Stimulated activated naive CD8-positive, alpha-beta T cell treated with anti-CD3 and anti-CD28 coated beads, Interleukin-15, Interleukin-2, amounts not matched to agents 100 ng/mL and 50 ng/mL, for 24 hours (primary cell): ENCODE data around the gene BCL2L1.

ENCODE experiments used
- H3K27ac Mint-ChIP-seq: one replicate; pipeline ENCODE4 v1.8.0; 2021; ENCODE audit warnings: mild to moderate bottlenecking, mixed read lengths
- H3K27me3 Mint-ChIP-seq: one replicate; pipeline ENCODE4 v1.8.0; 2021; ENCODE audit warnings: mixed read lengths
- H3K36me3 Mint-ChIP-seq: one replicate; pipeline ENCODE4 v1.8.0; 2021; ENCODE audit warnings: low read depth, mixed read lengths
- H3K4me1 Mint-ChIP-seq: one replicate; pipeline ENCODE4 v1.8.0; 2021; ENCODE audit warnings: low read depth, mixed read lengths
- H3K4me3 Mint-ChIP-seq: one replicate; pipeline ENCODE4 v1.8.0; 2021; ENCODE audit warnings: mild to moderate bottlenecking, mixed read lengths
- H3K9me3 Mint-ChIP-seq: one replicate; pipeline ENCODE4 v1.8.0; 2021; ENCODE audit warnings: mixed read lengths

The BCL2L1 gene

GRCh38 chr20:31680286-31681127 is 42.2 kb downstream of the BCL2L1 start:
- Mint-ChIP-seq H3K36me3 (peaks cover 92% of the 10 kb centered on the region), H3K4me1 (peaks cover 99% of the 10 kb centered on the region), H3K9me3 (no peaks in the 10 kb centered on the region), H3K27ac (peak overlapping the region; percentile 77), H3K27me3 (no peaks in the 10 kb centered on the region), H3K4me3 (peak overlapping the region; percentile 17)

- Mint-ChIP-seq H3K27ac (peak overlapping the region; percentile 80), H3K4me3 (peak overlapping the region; percentile 83), H3K36me3 (peaks cover 93% of the 10 kb centered on the region), H3K4me1 (peaks cover 99% of the 10 kb centered on the region), H3K27me3 (no peaks in the 10 kb centered on the region), H3K9me3 (no peaks in the 10 kb centered on the region)
Observed at GRCh38 chr20:31679357-31680285, 43.0 kb downstream of the BCL2L1 start.

- H3K36me3 Mint-ChIP-seq = peaks cover 93% of the 10 kb centered on the region
- no peaks in the 10 kb centered on the region for H3K9me3 Mint-ChIP-seq
- peak overlapping the region; percentile 83 for H3K4me3 Mint-ChIP-seq
- H3K27ac Mint-ChIP-seq = peak overlapping the region; percentile 80
- no peaks in the 10 kb centered on the region for H3K27me3 Mint-ChIP-seq
- peaks cover 99% of the 10 kb centered on the region for H3K4me1 Mint-ChIP-seq
Observed at GRCh38 chr20:31678389-31679356, 44.0 kb downstream of the BCL2L1 start.

- peak overlapping the region; percentile 80 for H3K27ac Mint-ChIP-seq
- peaks cover 94% of the 10 kb centered on the region for H3K4me1 Mint-ChIP-seq
- H3K9me3 Mint-ChIP-seq = no peaks in the 10 kb centered on the region
- H3K4me3 Mint-ChIP-seq = peak overlapping the region; percentile 83
- H3K36me3 Mint-ChIP-seq = peaks cover 91% of the 10 kb centered on the region
- H3K27me3 Mint-ChIP-seq = no peaks in the 10 kb centered on the region
Observed at GRCh38 chr20:31677553-31678260, 45.0 kb downstream of the BCL2L1 start.

GRCh38 chr20:31676609-31676989 is 46.1 kb downstream of the BCL2L1 start:
- H3K4me3 Mint-ChIP-seq = peak overlapping the region; percentile 83
- H3K9me3 Mint-ChIP-seq = no peaks in the 10 kb centered on the region
- peaks cover 95% of the 10 kb centered on the region for H3K4me1 Mint-ChIP-seq
- peaks cover 89% of the 10 kb centered on the region for H3K36me3 Mint-ChIP-seq
- no peaks in the 10 kb centered on the region for H3K27me3 Mint-ChIP-seq
- H3K27ac Mint-ChIP-seq = peak overlapping the region; percentile 96

- peaks cover 88% of the 10 kb centered on the region for H3K36me3 Mint-ChIP-seq
- no peaks in the 10 kb centered on the region for H3K27me3 Mint-ChIP-seq
- H3K27ac Mint-ChIP-seq = peak overlapping the region; percentile 96
- no peaks in the 10 kb centered on the region for H3K9me3 Mint-ChIP-seq
- peaks cover 94% of the 10 kb centered on the region for H3K4me1 Mint-ChIP-seq
- peak overlapping the region; percentile 83 for H3K4me3 Mint-ChIP-seq
Observed at GRCh38 chr20:31675828-31676608, 46.6 kb downstream of the BCL2L1 start.

GRCh38 chr20:31674895-31675827 is 47.5 kb downstream of the BCL2L1 start:
- Mint-ChIP-seq H3K36me3 (peaks cover 86% of the 10 kb centered on the region), H3K27ac (peak overlapping the region; percentile 96), H3K4me1 (peaks cover 92% of the 10 kb centered on the region), H3K9me3 (no peaks in the 10 kb centered on the region), H3K4me3 (peak overlapping the region; percentile 83), H3K27me3 (no peaks in the 10 kb centered on the region)

- Mint-ChIP-seq H3K36me3 (peaks cover 86% of the 10 kb centered on the region), H3K27ac (peak overlapping the region; percentile 96), H3K27me3 (no peaks in the 10 kb centered on the region), H3K4me3 (peak overlapping the region; percentile 27), H3K4me1 (peaks cover 92% of the 10 kb centered on the region), H3K9me3 (no peaks in the 10 kb centered on the region)
Observed at GRCh38 chr20:31673943-31674463, 48.7 kb downstream of the BCL2L1 start.

GRCh38 chr20:31673435-31673834 is 49.2 kb downstream of the BCL2L1 start:
- H3K36me3 Mint-ChIP-seq = peaks cover 84% of the 10 kb centered on the region
- no peaks in the 10 kb centered on the region for H3K9me3 Mint-ChIP-seq

GRCh38 chr20:31671324-31671723 is 51.3 kb downstream of the BCL2L1 start:
- no peak overlapping the region for H3K4me3 Mint-ChIP-seq
- H3K9me3 Mint-ChIP-seq = no peaks in the 10 kb centered on the region
- no peaks in the 10 kb centered on the region for H3K27me3 Mint-ChIP-seq
- peaks cover 85% of the 10 kb centered on the region for H3K36me3 Mint-ChIP-seq
- peak overlapping the region; percentile 78 for H3K27ac Mint-ChIP-seq
- peaks cover 90% of the 10 kb centered on the region for H3K4me1 Mint-ChIP-seq

More at GRCh38 chr20:31673435-31673834, 49.2 kb downstream of the BCL2L1 start:
- peak overlapping the region; percentile 96 for H3K27ac Mint-ChIP-seq
- H3K4me3 Mint-ChIP-seq = peak overlapping the region; percentile 27
- H3K4me1 Mint-ChIP-seq = peaks cover 91% of the 10 kb centered on the region
- no peaks in the 10 kb centered on the region for H3K27me3 Mint-ChIP-seq

- Mint-ChIP-seq H3K27me3 (no peaks in the 10 kb centered on the region), H3K9me3 (no peaks in the 10 kb centered on the region), H3K4me1 (peaks cover 90% of the 10 kb centered on the region), H3K36me3 (peaks cover 85% of the 10 kb centered on the region), H3K27ac (peak overlapping the region; percentile 62), H3K4me3 (no peak overlapping the region)
Observed at GRCh38 chr20:31670371-31671228, 52.1 kb downstream of the BCL2L1 start.
